Subcutaneous adipose tissue (tissue), 4 donors: ENCODE measurements around the gene ERF. TPM values are rescaled to one million over a fixed set of nuclear protein-coding genes. Genes with fewer than 3 reads are reported as not detected.

ENCODE experiments used
- total RNA-seq, 4 donors: library from RNA; depleted of rRNA; stranded (reverse); fragments of >200 nt; gene quantifications; one replicate each; pipeline ENCODE4 v1.1.0, GENCODE V29; 2016
- TF ChIP-seq, protein P1 (sequence below): fragments of 450-650 bp; IDR thresholded peaks from one replicate; pipeline ENCODE4 v1.5.1; 2016; ENCODE audit warnings: low read depth, mild to moderate bottlenecking, control low read depth, antibody characterized with exemption, moderate library complexity

Gene ERF
- total RNA-seq, 4 donors from 2014 or later = 9.9 to 19.4 (median 14.0) TPM

DNA sequence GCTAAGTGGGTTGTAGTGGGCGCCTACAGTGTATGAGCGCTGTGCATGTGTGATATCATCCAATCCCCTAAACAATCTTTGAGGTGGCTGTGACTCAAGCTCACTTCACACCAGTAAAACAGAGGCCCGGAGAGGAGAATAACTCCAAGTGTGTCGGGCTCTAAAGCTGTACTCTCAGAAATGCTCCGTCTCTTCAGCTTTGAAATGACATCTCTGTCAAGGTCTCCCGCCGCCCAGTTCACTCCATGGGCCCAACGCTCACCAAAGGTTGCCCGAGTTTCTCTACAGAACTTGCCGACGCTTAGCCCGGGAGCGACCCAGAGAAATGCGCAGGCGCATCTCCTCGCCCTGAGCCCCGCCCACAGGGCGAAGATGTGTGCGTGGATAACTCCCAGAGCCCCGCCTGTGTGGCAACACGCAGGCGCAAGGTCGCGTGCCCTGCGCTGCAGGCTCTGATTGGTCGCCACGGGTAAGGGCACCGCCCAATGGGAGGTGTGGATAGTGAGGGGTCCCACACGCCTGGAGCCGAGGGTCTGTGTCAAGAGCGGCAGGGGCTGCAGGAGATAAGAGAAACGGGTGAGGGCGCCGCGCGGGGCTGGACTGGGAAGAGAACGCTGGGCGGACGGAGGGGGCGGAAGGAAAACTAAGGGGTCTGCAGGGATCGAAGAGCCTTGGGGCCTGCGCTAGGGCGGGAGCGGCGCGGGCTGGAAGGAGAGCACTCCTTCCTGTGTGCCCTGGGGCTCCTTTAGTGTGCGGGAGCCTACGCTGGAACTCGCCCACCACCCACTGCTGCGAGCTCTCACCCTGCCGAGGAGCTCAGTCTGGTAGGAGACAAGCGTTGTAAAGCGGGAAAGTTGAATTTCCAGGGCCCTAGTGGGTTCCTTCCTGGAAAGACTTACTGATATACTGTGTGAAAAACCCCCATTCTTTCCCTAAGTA, 34.8 kb downstream of the ERF start, which contains the start of gene ZNF526:
Gene ZNF526 (plus strand): TSS at position 501 of the 939 bp plus-strand sequence. CDS start 4,092 bp downstream, outside the sequence.
- TF ChIP-seq, protein P1, sequence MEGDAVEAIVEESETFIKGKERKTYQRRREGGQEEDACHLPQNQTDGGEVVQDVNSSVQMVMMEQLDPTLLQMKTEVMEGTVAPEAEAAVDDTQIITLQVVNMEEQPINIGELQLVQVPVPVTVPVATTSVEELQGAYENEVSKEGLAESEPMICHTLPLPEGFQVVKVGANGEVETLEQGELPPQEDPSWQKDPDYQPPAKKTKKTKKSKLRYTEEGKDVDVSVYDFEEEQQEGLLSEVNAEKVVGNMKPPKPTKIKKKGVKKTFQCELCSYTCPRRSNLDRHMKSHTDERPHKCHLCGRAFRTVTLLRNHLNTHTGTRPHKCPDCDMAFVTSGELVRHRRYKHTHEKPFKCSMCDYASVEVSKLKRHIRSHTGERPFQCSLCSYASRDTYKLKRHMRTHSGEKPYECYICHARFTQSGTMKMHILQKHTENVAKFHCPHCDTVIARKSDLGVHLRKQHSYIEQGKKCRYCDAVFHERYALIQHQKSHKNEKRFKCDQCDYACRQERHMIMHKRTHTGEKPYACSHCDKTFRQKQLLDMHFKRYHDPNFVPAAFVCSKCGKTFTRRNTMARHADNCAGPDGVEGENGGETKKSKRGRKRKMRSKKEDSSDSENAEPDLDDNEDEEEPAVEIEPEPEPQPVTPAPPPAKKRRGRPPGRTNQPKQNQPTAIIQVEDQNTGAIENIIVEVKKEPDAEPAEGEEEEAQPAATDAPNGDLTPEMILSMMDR = no peak

DNA sequence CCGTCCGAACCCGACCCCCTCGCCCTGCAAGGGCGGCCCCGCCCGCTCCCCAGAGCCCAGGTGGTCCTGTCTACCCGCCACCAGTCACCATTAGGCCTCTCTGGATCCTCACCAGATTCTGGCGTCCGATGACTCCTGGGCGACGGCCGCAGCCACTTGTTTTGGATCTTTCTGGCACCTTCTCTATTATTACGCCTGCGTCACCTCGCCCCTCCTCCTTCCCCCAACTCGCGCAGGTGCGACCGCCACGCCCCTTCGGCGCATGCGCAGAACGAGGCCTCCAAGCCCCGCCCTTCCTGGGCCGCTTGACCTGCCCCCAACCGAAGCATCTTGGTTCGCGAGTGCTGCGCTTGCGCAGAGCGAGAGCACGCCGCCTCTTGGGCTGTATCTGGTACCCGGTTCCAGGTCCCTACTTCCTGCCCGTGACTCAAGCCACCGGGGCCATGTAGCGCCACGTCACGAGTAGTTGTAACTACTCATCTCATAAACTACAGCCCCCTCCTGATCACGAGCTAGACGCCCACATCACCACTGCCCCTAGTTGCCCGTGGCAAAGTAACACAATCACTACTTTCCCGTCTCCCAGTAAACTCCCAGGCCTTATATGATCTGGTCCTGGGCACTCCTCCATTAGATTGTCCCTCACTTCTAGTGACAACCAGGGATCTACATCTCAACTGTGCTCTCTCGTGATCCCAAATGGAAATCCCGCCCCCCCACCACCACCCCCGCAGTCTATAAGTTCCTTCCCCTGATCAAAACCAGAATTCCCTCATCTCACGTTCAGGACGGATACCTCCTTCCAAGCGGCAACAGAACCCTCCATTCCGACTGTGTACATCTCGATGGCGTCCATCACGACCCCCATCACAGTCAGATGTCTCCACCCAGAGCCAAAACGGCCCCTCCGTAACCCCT, 37.1 kb downstream of the ERF start, which contains the start of gene DEDD2:
Gene DEDD2 (minus strand): TSS at position 158 of the 918 bp plus-strand sequence. CDS start 670 bp downstream, outside the sequence.
- TF ChIP-seq, protein P1 = no peak

DNA sequence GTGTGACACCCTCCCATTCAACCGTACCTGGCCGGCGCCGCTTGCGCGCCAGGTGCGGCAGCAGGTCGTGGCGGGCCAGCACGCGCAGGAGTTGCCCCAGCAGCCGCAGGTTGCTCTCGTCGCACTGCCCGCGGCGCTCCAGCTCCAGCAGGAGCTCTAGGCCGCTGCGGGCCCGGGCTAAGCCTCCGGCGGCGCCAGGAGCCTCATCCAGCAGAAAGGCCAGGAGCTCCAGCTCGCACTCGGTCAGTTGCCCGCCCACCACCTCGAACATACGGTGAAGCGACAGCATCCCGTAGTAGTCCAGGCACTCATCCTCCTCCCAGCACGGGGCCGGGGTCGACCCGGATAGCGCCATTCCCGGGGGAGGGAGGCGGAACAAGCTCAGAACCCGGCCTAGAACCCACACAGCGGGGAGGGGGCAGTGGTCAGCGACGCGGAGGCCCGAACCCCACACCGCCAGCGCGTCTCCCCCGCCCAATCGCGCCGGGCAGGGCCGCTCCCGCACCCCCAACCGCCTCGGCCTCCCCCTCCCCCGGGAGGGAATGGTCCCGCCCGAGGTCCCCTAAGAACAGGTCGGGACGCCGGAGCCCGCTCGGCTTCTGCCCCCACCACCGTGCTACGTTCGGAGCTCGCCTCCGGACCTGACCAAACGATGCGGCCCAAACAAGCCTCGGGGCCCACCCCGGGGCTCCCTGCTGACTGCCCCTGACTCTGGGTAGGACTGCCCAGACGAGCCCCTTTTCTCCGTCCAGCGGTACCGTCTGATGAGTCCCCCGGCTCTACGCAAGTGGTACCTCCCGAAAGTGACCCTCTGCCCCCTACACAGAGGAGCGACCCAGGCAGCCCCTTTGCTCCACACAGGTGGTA, 38.0 kb downstream of the ERF start:
- TF ChIP-seq, protein P1 = no peak

DNA sequence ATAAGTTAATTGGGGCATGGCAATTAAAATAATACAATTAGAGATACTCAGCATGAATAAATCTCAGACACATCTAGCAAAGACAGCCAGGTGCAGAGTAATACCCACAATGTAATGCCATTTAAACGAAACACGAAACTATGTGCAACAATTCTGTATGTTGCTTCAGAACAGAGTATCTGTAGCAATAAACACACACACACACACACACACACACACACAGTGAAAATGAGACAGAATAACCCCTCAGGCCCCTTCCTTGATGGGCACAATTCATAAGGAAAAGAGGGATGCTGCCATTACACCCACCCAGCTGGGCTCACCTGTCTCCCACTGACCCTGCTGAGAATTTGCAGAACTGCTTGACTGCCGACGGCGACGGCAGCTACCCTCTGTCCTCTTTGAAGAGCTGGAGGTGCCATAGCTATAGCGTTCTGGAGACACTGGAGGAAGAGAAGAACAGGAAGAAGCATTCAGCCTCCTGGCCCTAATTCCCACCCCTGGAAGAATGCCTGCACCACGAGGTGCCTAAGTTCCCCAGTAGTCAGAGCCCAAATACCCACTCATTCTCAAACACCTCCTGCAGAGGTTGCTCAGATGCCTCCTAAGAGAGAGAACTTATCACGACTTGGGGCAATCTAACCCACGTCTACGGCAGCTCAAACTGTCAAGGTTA, 40.0 kb downstream of the ERF start:
- TF ChIP-seq, protein P1 = no peak

DNA sequence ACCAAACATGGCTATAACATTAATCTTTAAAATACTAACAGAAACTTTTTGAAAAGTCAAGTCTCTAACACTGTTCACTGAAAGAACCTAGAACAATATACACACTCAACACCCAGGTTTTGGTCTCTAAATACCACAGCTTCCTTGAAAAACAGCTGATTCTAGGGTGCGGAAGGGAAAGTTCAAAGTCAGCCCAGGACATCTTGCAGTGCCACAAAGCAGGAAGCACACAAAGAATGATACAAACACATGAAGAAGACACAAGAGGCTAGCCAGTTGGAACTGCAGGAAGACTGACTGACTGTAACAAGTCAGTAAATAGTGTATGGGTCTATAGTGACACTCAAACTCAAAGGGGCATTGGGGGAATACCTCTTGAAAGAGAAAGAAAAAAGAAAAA, 42.0 kb downstream of the ERF start:
- TF ChIP-seq, protein P1 = no peak

DNA sequence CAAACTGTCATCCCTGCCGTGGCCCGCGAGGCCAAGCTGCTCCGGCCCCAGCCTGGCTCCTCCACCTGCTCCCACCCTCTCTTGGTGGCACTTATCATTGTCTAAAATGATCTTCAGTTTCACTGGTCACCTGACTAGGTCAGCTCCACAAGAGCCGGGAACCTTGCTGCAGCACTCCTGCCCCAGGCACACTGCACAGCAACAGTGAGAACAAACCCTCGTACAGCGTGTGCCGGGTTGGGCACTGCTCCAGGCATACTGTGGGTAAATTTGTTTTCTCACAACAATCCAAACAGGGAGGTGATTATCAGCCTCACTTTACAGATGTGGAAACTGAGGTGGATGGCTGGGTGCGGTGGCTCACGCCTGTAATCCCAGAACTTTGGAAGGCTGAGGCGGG, 46.3 kb downstream of the ERF start:
- TF ChIP-seq, protein P1 = no peak
